ENCODE data around the gene PCDHB8. TPM values are rescaled to one million over a fixed set of nuclear protein-coding genes. Genes with fewer than 3 reads are reported as not detected.
"Not testable (repeated sequence)": the region's sequence is repeated elsewhere in the genome, so short reads cannot be mapped to it uniquely, and the experiment has no call there.

PCDHB8 gene
- total RNA-seq (0.05 TPM), polyA plus RNA-seq (0.05 TPM)
- long read RNA-seq, donor 1: 0 reads
- long read RNA-seq, donor 2: 0 reads
- long read RNA-seq, donor 3: 0 reads
- long read RNA-seq, donor 4: 0 reads
- long read RNA-seq, donor 5: 0 reads
- long read RNA-seq, donor 6: 0 reads
- long read RNA-seq, donor 7: 0 reads
- long read RNA-seq, donor 8: 0 reads
- long read RNA-seq, donor 9: 0 reads
- long read RNA-seq, donor 10: 0 reads

DNA sequence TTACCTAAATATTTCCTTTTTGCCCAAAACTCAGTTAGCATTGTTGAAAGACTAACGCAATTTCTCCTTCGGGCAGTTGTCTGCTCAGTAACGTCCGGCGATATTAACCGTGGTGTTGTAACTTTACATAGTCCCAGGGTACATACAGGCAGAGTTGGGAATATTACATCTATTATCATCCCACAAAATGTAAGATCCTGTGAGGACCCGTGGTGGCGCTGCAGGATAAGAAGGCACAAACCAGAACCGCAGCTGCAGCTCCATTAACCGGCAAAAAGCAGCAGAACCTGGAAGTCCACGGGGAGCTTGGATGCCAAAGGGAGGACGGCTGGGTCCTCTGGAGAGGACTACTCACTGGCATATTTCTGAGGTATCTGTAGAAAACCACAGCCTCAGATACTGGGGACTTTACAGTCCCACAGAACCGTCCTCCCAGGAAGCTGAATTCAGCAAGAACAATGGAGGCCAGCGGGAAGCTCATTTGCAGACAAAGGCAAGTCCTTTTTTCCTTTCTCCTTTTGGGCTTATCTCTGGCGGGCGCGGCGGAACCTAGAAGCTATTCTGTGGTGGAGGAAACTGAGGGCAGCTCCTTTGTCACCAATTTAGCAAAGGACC lies at the start of gene PCDHB8:
PCDHB8 (plus strand) TSS at position 214 of the 615 bp plus-strand sequence; CDS start at position 459, 245 bp downstream.
- 31% methylated on average over 14 of the region's 18 CpGs for whole genome bisulfite sequencing
- DNase-seq (ENCODE audit: low read depth in 6 of 9, low spot score in 9 of 9): not testable (repeated sequence)

DNA sequence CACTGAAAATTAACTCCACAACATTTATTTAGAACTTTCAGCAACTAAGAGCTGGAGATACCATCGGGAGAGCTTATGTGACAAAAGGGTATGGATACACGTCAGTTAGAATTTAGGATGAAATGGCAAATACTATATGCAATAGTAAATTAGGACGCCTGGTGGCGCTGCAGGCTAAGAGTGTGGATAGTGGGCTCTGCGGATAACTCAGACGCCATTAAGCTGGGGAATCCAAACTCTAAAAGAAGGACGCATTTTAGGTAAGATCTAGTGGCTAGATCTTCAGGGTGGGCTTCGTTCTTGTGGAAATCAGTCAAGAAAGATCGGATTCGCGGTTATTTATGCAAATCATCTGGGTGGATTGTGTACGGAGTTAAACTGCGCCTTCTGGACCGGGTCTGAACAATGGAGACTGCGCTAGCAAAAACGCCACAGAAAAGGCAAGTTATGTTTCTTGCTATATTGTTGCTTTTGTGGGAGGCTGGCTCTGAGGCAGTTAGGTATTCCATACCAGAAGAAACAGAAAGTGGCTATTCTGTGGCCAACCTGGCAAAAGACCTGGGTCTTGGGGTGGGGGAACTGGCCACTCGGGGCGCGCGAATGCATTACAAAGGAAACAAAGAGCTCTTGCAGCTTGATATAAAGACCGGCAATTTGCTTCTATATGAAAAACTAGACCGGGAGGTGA lies 42.4 kb upstream of the PCDHB8 start, which contains the start of gene PCDHB5:
PCDHB5 (plus strand) TSS at position 177 of the 688 bp plus-strand sequence; CDS start at position 406, 229 bp downstream.
- no peaks in the 10 kb centered on the region for H3K4me1 ChIP-seq (ENCODE audit: control insufficient read depth in 2 of 2, insufficient read depth in 2 of 2, low read length in 2 of 2)
- no peak for DNase-seq (ENCODE audit: low read depth in 6 of 9, low spot score in 9 of 9)
- H3K36me3 ChIP-seq (ENCODE audit: control insufficient read depth in 2 of 2, insufficient read depth in 2 of 2, low read length in 1 of 2): no peaks in the 10 kb centered on the region
- H3K9me3 ChIP-seq (ENCODE audit: control insufficient read depth in 2 of 2, insufficient read depth in 1 of 2, low read length in 1 of 2): peaks cover 2 to 13% of the 10 kb centered on the region in 2 donors
- peaks cover 0 to 20% of the 10 kb centered on the region in 2 donors for H3K27me3 ChIP-seq (ENCODE audit: control insufficient read depth in 2 of 2, insufficient read depth in 1 of 2, low read length in 1 of 2)
- WGBS: 25% methylated on average over 22 of the region's 22 CpGs
- H3K4me3 ChIP-seq (ENCODE audit: low read length in 2 of 2): no peak within 1 kb of the TSS
- H3K27ac ChIP-seq (ENCODE audit: low read depth in 1 of 2, low read length in 1 of 2): no peak within 1 kb of the TSS

More for the DNA sequence above, at the start of gene PCDHB8:
- not testable (repeated sequence) for H3K27ac ChIP-seq (ENCODE audit: low read depth in 1 of 2, low read length in 1 of 2); H3K4me1 ChIP-seq (ENCODE audit: control insufficient read depth in 2 of 2, insufficient read depth in 2 of 2, low read length in 2 of 2); H3K9me3 ChIP-seq (ENCODE audit: control insufficient read depth in 2 of 2, insufficient read depth in 1 of 2, low read length in 1 of 2); H3K4me3 ChIP-seq (ENCODE audit: low read length in 2 of 2); H3K36me3 ChIP-seq (ENCODE audit: control insufficient read depth in 2 of 2, insufficient read depth in 2 of 2, low read length in 1 of 2)
- peaks cover 0 to 35% of the 10 kb centered on the region in 2 donors for H3K27me3 ChIP-seq (ENCODE audit: control insufficient read depth in 2 of 2, insufficient read depth in 1 of 2, low read length in 1 of 2)

DNA sequence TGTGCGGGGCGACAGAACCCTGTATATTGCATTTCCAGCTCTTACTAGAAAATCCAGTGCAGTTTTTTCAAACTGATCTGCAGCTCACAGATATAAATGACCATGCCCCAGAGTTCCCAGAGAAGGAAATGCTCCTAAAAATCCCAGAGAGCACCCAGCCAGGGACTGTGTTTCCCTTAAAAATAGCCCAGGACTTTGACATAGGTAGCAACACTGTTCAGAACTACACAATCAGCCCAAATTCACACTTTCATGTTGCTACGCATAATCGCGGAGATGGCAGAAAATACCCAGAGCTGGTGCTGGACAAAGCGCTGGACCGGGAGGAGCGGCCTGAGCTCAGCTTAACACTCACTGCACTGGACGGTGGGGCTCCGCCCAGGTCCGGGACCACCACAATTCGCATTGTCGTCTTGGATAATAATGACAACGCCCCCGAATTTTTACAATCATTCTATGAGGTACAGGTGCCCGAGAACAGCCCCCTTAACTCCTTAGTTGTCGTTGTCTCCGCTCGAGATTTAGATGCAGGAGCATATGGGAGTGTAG lies 41.8 kb upstream of the PCDHB8 start:
- Histone ChIP-seq H3K4me3 (ENCODE audit: low read length in 2 of 2) (no peak overlapping the region), H3K36me3 (ENCODE audit: control insufficient read depth in 2 of 2, insufficient read depth in 2 of 2, low read length in 1 of 2) (no peaks in the 10 kb centered on the region), H3K27me3 (ENCODE audit: control insufficient read depth in 2 of 2, insufficient read depth in 1 of 2, low read length in 1 of 2) (peaks cover 0 to 20% of the 10 kb centered on the region in 2 donors), H3K4me1 (ENCODE audit: control insufficient read depth in 2 of 2, insufficient read depth in 2 of 2, low read length in 2 of 2) (no peaks in the 10 kb centered on the region), H3K9me3 (ENCODE audit: control insufficient read depth in 2 of 2, insufficient read depth in 1 of 2, low read length in 1 of 2) (peaks cover 2 to 13% of the 10 kb centered on the region in 2 donors), H3K27ac (ENCODE audit: low read depth in 1 of 2, low read length in 1 of 2) (no peak overlapping the region)
- no peak for DNase-seq (ENCODE audit: low read depth in 6 of 9, low spot score in 9 of 9)
- 54% methylated on average over 19 of the region's 19 CpGs for WGBS

DNA sequence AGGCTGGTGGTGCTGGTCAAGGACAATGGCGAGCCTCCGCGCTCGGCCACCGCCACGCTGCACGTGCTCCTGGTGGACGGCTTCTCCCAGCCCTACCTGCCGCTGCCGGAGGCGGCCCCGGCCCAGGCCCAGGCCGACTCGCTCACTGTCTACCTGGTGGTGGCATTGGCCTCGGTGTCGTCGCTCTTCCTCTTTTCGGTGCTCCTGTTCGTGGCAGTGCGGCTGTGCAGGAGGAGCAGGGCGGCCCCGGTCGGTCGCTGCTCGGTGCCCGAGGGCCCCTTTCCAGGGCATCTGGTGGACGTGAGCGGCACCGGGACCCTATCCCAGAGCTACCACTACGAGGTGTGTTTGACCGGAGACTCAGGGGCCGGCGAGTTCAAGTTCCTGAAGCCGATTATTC lies 40.2 kb upstream of the PCDHB8 start:
- H3K4me1 ChIP-seq (ENCODE audit: control insufficient read depth in 2 of 2, insufficient read depth in 2 of 2, low read length in 2 of 2); H3K36me3 ChIP-seq (ENCODE audit: control insufficient read depth in 2 of 2, insufficient read depth in 2 of 2, low read length in 1 of 2); H3K4me3 ChIP-seq (ENCODE audit: low read length in 2 of 2); H3K27ac ChIP-seq (ENCODE audit: low read depth in 1 of 2, low read length in 1 of 2); DNase-seq (ENCODE audit: low read depth in 6 of 9, low spot score in 9 of 9): not testable (repeated sequence)
- peaks cover 2 to 13% of the 10 kb centered on the region in 2 donors for H3K9me3 ChIP-seq (ENCODE audit: control insufficient read depth in 2 of 2, insufficient read depth in 1 of 2, low read length in 1 of 2)
- 55% methylated on average over 33 of the region's 34 CpGs for WGBS
- H3K27me3 ChIP-seq (ENCODE audit: control insufficient read depth in 2 of 2, insufficient read depth in 1 of 2, low read length in 1 of 2): peaks cover 0 to 20% of the 10 kb centered on the region in 2 donors

DNA sequence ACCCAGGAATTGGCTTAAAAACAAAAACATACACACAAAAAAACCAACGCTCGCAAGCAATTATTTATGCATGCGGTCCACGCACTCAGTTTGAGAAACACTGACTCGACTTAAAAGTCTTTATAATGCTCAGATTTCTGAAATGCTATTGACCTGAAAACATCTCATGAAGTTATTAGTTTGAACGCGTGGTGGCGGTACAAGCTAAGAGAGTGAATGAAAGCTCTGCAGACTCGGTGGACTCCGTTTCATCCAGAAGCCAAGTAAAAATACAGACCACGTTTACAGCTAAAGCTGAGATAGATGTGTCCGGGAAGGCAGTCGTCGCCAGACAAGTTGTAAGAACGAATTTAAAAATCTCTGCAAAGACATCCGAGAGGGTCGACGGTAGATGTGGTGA lies 27.8 kb upstream of the PCDHB8 start, which contains the start of gene PCDHB6:
PCDHB6 (plus strand) TSS at position 246 of the 400 bp plus-strand sequence. CDS start 201 bp downstream, outside the sequence.
- DNase-seq (ENCODE audit: low read depth in 6 of 9, low spot score in 9 of 9): no peak
- WGBS: 22% methylated on average over 18 of the region's 18 CpGs
- Histone ChIP-seq H3K27me3 (ENCODE audit: control insufficient read depth in 2 of 2, insufficient read depth in 1 of 2, low read length in 1 of 2) (peaks cover 0 to 16% of the 10 kb centered on the region in 2 donors), H3K27ac (ENCODE audit: low read depth in 1 of 2, low read length in 1 of 2) (no peak within 1 kb of the TSS), H3K4me1 (ENCODE audit: control insufficient read depth in 2 of 2, insufficient read depth in 2 of 2, low read length in 2 of 2) (no peaks in the 10 kb centered on the region), H3K36me3 (ENCODE audit: control insufficient read depth in 2 of 2, insufficient read depth in 2 of 2, low read length in 1 of 2) (no peaks in the 10 kb centered on the region), H3K9me3 (ENCODE audit: control insufficient read depth in 2 of 2, insufficient read depth in 1 of 2, low read length in 1 of 2) (peaks cover 0 to 2% of the 10 kb centered on the region in 2 donors), H3K4me3 (ENCODE audit: low read length in 2 of 2) (no peak within 1 kb of the TSS)

DNA sequence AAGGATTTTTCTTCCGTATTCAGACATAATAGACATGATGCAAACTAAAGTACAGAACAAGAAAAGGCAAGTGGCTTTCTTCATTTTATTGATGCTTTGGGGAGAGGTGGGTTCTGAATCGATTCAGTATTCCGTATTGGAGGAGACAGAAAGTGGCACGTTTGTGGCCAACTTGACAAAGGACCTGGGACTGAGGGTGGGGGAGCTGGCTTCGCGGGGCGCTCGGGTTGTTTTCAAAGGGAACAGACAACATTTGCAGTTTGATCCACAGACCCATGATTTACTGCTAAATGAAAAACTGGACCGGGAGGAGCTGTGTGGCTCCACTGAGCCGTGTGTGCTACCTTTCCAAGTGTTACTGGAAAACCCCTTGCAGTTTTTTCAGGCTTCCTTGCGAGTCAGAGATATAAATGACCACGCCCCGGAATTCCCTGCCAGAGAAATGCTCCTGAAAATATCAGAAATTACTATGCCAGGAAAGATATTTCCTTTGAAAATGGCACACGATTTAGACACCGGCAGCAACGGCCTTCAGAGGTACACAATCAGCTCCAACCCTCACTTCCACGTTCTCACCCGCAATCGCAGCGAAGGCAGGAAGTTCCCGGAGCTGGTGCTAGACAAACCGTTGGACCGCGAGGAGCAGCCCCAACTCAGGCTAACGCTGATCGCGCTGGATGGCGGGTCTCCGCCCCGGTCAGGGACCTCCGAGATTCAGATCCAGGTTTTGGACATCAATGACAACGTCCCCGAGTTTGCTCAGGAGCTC lies 27.2 kb upstream of the PCDHB8 start:
- Histone ChIP-seq H3K27me3 (ENCODE audit: control insufficient read depth in 2 of 2, insufficient read depth in 1 of 2, low read length in 1 of 2) (peaks cover 0 to 16% of the 10 kb centered on the region in 2 donors), H3K4me1 (ENCODE audit: control insufficient read depth in 2 of 2, insufficient read depth in 2 of 2, low read length in 2 of 2) (no peaks in the 10 kb centered on the region), H3K27ac (ENCODE audit: low read depth in 1 of 2, low read length in 1 of 2) (no peak overlapping the region), H3K4me3 (ENCODE audit: low read length in 2 of 2) (no peak overlapping the region), H3K36me3 (ENCODE audit: control insufficient read depth in 2 of 2, insufficient read depth in 2 of 2, low read length in 1 of 2) (no peaks in the 10 kb centered on the region), H3K9me3 (ENCODE audit: control insufficient read depth in 2 of 2, insufficient read depth in 1 of 2, low read length in 1 of 2) (peaks cover 0 to 2% of the 10 kb centered on the region in 2 donors)
- 49% methylated on average over 33 of the region's 33 CpGs for WGBS
- no peak for DNase-seq (ENCODE audit: low read depth in 6 of 9, low spot score in 9 of 9)

DNA sequence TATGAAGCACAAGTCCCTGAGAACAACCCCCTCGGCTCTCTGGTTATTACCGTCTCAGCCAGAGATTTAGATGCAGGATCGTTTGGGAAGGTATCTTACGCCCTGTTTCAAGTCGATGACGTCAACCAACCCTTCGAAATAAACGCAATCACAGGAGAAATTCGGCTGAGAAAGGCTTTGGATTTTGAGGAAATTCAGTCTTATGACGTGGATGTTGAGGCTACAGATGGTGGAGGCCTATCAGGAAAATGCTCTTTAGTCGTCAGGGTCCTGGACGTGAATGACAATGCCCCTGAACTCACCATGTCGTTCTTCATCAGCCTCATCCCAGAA lies 26.6 kb upstream of the PCDHB8 start:
- 40% methylated on average over 13 of the region's 13 CpGs for WGBS
- Histone ChIP-seq H3K9me3 (ENCODE audit: control insufficient read depth in 2 of 2, insufficient read depth in 1 of 2, low read length in 1 of 2) (peaks cover 0 to 2% of the 10 kb centered on the region in 2 donors), H3K4me3 (ENCODE audit: low read length in 2 of 2) (no peak overlapping the region)

DNA sequence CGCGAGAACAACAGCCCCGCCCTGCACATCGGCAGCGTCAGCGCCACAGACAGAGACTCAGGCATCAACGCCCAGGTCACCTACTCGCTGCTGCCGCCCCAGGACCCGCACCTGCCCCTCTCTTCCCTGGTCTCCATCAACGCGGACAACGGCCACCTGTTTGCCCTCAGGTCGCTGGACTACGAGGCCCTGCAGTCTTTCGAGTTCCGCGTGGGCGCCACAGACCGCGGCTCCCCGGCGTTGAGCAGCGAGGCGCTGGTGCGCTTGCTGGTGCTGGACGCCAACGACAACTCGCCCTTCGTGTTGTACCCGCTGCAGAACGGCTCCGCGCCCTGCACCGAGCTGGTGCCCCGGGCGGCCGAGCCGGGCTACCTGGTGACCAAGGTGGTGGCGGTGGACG lies 26.0 kb upstream of the PCDHB8 start:
- 43% methylated on average over 39 of the region's 41 CpGs for WGBS

More for the DNA sequence above, 26.6 kb upstream of the PCDHB8 start:
- DNase-seq (ENCODE audit: low read depth in 6 of 9, low spot score in 9 of 9): no peak
- Histone ChIP-seq H3K36me3 (ENCODE audit: control insufficient read depth in 2 of 2, insufficient read depth in 2 of 2, low read length in 1 of 2) (no peaks in the 10 kb centered on the region), H3K4me1 (ENCODE audit: control insufficient read depth in 2 of 2, insufficient read depth in 2 of 2, low read length in 2 of 2) (no peaks in the 10 kb centered on the region), H3K27ac (ENCODE audit: low read depth in 1 of 2, low read length in 1 of 2) (no peak overlapping the region), H3K27me3 (ENCODE audit: control insufficient read depth in 2 of 2, insufficient read depth in 1 of 2, low read length in 1 of 2) (peaks cover 0 to 18% of the 10 kb centered on the region in 2 donors)

More for the DNA sequence above, 26.0 kb upstream of the PCDHB8 start:
- not testable (repeated sequence) for H3K4me3 ChIP-seq (ENCODE audit: low read length in 2 of 2); H3K9me3 ChIP-seq (ENCODE audit: control insufficient read depth in 2 of 2, insufficient read depth in 1 of 2, low read length in 1 of 2); H3K36me3 ChIP-seq (ENCODE audit: control insufficient read depth in 2 of 2, insufficient read depth in 2 of 2, low read length in 1 of 2); DNase-seq (ENCODE audit: low read depth in 6 of 9, low spot score in 9 of 9); H3K4me1 ChIP-seq (ENCODE audit: control insufficient read depth in 2 of 2, insufficient read depth in 2 of 2, low read length in 2 of 2); H3K27ac ChIP-seq (ENCODE audit: low read depth in 1 of 2, low read length in 1 of 2)
- peaks cover 0 to 24% of the 10 kb centered on the region in 2 donors for H3K27me3 ChIP-seq (ENCODE audit: control insufficient read depth in 2 of 2, insufficient read depth in 1 of 2, low read length in 1 of 2)

Measured in thymus (tissue), 14 donors.